Liver (tissue), 9 donors: ENCODE results near the gene TOX2. TPM values are rescaled to one million over a fixed set of nuclear protein-coding genes. Genes with fewer than 3 reads are reported as not detected.

ENCODE experiments used
- DNase-seq: peaks from one replicate; pipeline ENCODE4 v3.0.0-alpha.2; 2017; ENCODE audit warnings: low spot score
- H3K27ac ChIP-seq, 2 donors: one replicate each; pipeline ENCODE4 v1.7.0; 2013; ENCODE audit warnings: inconsistent platforms in 2 of 2, low read length in 2 of 2, control low read depth in 1 of 2, low read depth in 1 of 2, mild to moderate bottlenecking in 1 of 2
- H3K27me3 ChIP-seq, 4 donors: one replicate each; pipeline versions ENCODE4 v1.6.1 to v1.7.0; 2013; ENCODE audit warnings: low read length in 3 of 4, inconsistent platforms in 1 of 4, mild to moderate bottlenecking in 1 of 4, moderate library complexity in 1 of 4; ENCODE audit not compliant: control insufficient read depth in 4 of 4, insufficient read depth in 4 of 4
- H3K36me3 ChIP-seq, 4 donors: one replicate each; pipeline versions ENCODE4 v1.6.1 to v1.7.0; 2013; ENCODE audit warnings: low read length in 3 of 4, mild to moderate bottlenecking in 3 of 4, low read depth in 1 of 4, moderate library complexity in 1 of 4; ENCODE audit not compliant: control insufficient read depth in 4 of 4, insufficient read depth in 3 of 4
- H3K4me1 ChIP-seq, 4 donors: one replicate each; pipeline versions ENCODE4 v1.6.1 to v1.7.0; 2013; ENCODE audit warnings: low read length in 3 of 4, mild to moderate bottlenecking in 3 of 4, moderate library complexity in 1 of 4; ENCODE audit not compliant: control insufficient read depth in 4 of 4, insufficient read depth in 4 of 4
- H3K4me3 ChIP-seq, 3 donors: one replicate each; pipeline versions ENCODE4 v1.6.1 to v1.7.0; 2013; ENCODE audit warnings: low read length in 3 of 3, control low read depth in 1 of 3, low read depth in 1 of 3, mild to moderate bottlenecking in 1 of 3
- H3K9ac ChIP-seq, 2 donors: one replicate each; pipeline ENCODE4 v1.7.0; 2013; ENCODE audit warnings: low read length in 2 of 2, mild to moderate bottlenecking in 2 of 2, moderate library complexity in 2 of 2, control low read depth in 1 of 2, low read depth in 1 of 2
- H3K9me3 ChIP-seq, 4 donors: one replicate each; pipeline versions ENCODE4 v1.6.1 to v1.7.0; 2013; ENCODE audit warnings: low read length in 3 of 4; ENCODE audit not compliant: control insufficient read depth in 4 of 4
- ATF3 ChIP-seq: IDR thresholded peaks from 2 replicates; pipeline ENCODE4 v1.6.1; 2016; ENCODE audit warnings: antibody characterized with exemption
- CTCF ChIP-seq: fragments of 150-350 bp; IDR thresholded peaks from 2 replicates; pipeline ENCODE4 v1.5.1; 2017; ENCODE audit warnings: improper control_type of control experiment, low read depth, low read length; ENCODE audit not compliant: missing input control
- EGR1 ChIP-seq, 2 donors: IDR thresholded peaks; 2 replicates each; pipeline ENCODE4 v1.6.1; 2016 to 2018; ENCODE audit warnings: antibody characterized with exemption in 2 of 2, low read depth in 2 of 2
- FOXA1 ChIP-seq: IDR thresholded peaks from 2 replicates; pipeline ENCODE4 v1.6.1; 2016; ENCODE audit warnings: antibody characterized with exemption
- FOXA2 ChIP-seq: IDR thresholded peaks from 2 replicates; pipeline ENCODE4 v1.6.1; 2016; ENCODE audit warnings: antibody characterized with exemption
- GABPA ChIP-seq, 2 donors: IDR thresholded peaks in 1 of 2; conservative IDR thresholded peaks in 1 of 2; 2 replicates each; pipeline ENCODE4 v1.6.1; 2016; ENCODE audit warnings: antibody characterized with exemption in 2 of 2, mild to moderate bottlenecking in 1 of 2, moderate library complexity in 1 of 2
- HNF4A ChIP-seq, 2 donors: conservative IDR thresholded peaks; 2 replicates each; pipeline ENCODE4 v1.6.1; 2016; ENCODE audit warnings: antibody characterized with exemption in 2 of 2, mild to moderate bottlenecking in 2 of 2
- HNF4G ChIP-seq: IDR thresholded peaks from 2 replicates; pipeline ENCODE4 v1.6.1; 2016; ENCODE audit warnings: antibody characterized with exemption
- JUND ChIP-seq, 2 donors: IDR thresholded peaks; 2 replicates each; pipeline ENCODE4 v1.6.1; 2016; ENCODE audit warnings: antibody characterized with exemption in 2 of 2
- MAX ChIP-seq: IDR thresholded peaks from 2 replicates; pipeline ENCODE4 v1.6.1; 2016; ENCODE audit warnings: antibody characterized with exemption
- NR2F2 ChIP-seq: IDR thresholded peaks from 2 replicates; pipeline ENCODE4 v1.6.1; 2016; ENCODE audit warnings: antibody characterized with exemption
- RAD21 ChIP-seq, 2 donors: IDR thresholded peaks; 2 replicates each; pipeline ENCODE4 v1.6.1; 2016; ENCODE audit warnings: antibody characterized with exemption in 2 of 2, mild to moderate bottlenecking in 2 of 2
- REST ChIP-seq: IDR thresholded peaks from 2 replicates; pipeline ENCODE4 v1.6.1; 2016; ENCODE audit warnings: antibody characterized with exemption, mild to moderate bottlenecking
- RXRA ChIP-seq, 2 donors: IDR thresholded peaks; 2 replicates each; pipeline ENCODE4 v1.6.1; 2017 to 2018; ENCODE audit warnings: antibody characterized with exemption in 2 of 2, mild to moderate bottlenecking in 1 of 2
- SP1 ChIP-seq: IDR thresholded peaks from 2 replicates; pipeline ENCODE4 v1.6.1; 2018; ENCODE audit warnings: antibody characterized with exemption, mild to moderate bottlenecking
- TAF1 ChIP-seq: conservative IDR thresholded peaks from 2 replicates; pipeline ENCODE4 v1.6.1; 2016; ENCODE audit warnings: antibody characterized with exemption, mild to moderate bottlenecking
- YY1 ChIP-seq: IDR thresholded peaks from 2 replicates; pipeline ENCODE4 v1.6.1; 2016; ENCODE audit warnings: antibody characterized with exemption, mild to moderate bottlenecking
- ZBTB33 ChIP-seq: IDR thresholded peaks from 2 replicates; pipeline ENCODE4 v1.6.1; 2016; ENCODE audit warnings: antibody characterized with exemption
- WGBS: extraction: QIAGEN DNeasy Blood & Tissue Kit; methylation state at CpG from one replicate; pipeline ENCODE4 v1.1.7; 2013; 5-methylcytosine and 5-hydroxymethylcytosine counted together
- polyA plus RNA-seq, 2 donors: library from polyadenylated mRNA; stranded (reverse) in 1 of 2; unstranded in 1 of 2; fragments of 200-250 nt in 1 of 2; fragments of >200 nt in 1 of 2; fragmentation: Nextera tagmentation in 1 of 2; extraction: Ambion mirVana in 1 of 2; gene quantifications; one replicate each; pipeline versions ENCODE4 v1.2.1 to v1.2.3, GENCODE V29; 2013 to 2015
- total RNA-seq, 2 donors: library from RNA; depleted of rRNA; stranded (reverse); fragments of >200 nt; gene quantifications; one replicate each; pipeline ENCODE4 v1.2.3, GENCODE V29; 2014
- donor health status: healthy.
- donor health status: healthy.
- donor health status: healthy.
- donor health status: healthy.
- donor health status: healthy.

TOX2 gene
- total and polyA plus RNA-seq, 4 donors, result 0.33 to 2.7 (median 1.4) TPM

- Histone ChIP-seq H3K27ac (no peak overlapping the region), H3K4me3 (no peak overlapping the region), H3K27me3 (no peaks in the 10 kb centered on the region), H3K4me1 (peaks cover 3 to 11% (median 11%) of the 10 kb centered on the region in 4 donors), H3K9me3 (no peaks in the 10 kb centered on the region), H3K9ac (no peak overlapping the region), H3K36me3 (no peaks in the 10 kb centered on the region)
- no peak for DNase-seq
- WGBS, result 93% methylated on average over 3 of the region's 3 CpGs
- TF ChIP-seq EGR1 (IDR thresholded peaks at IDR 0.05; ENCODE audit: low read depth in 2 of 2), result no peak
- no peak for TF ChIP-seq MAX
- TF ChIP-seq HNF4A (conservative IDR thresholded peaks at IDR 0.05), result no peak
- no peak for TF ChIP-seq RAD21 (IDR thresholded peaks at IDR 0.05)
- no peak for TF ChIP-seq FOXA1
- no peak for TF ChIP-seq YY1
- TF ChIP-seq SP1, result no peak
- TF ChIP-seq ATF3, result no peak
- no peak for TF ChIP-seq NR2F2
- TF ChIP-seq ZBTB33, result no peak
- TF ChIP-seq HNF4G, result no peak
- TF ChIP-seq CTCF, result no peak
- no peak for TF ChIP-seq GABPA (IDR thresholded peaks at IDR 0.05 in 1 of 2, conservative IDR thresholded peaks at IDR 0.05 in 1 of 2)
- no peak for TF ChIP-seq TAF1
- no peak for TF ChIP-seq RXRA (IDR thresholded peaks at IDR 0.05)
- no peak for TF ChIP-seq FOXA2
Observed at GRCh38 chr20:43934833-43935232, 20.2 kb downstream of the TOX2 start.

- no peaks in the 10 kb centered on the region for H3K9me3 ChIP-seq
- no peaks in the 10 kb centered on the region for H3K27me3 ChIP-seq
- TF ChIP-seq RXRA (IDR thresholded peaks at IDR 0.05) (no peak), CTCF (no peak), HNF4G (no peak), EGR1 (IDR thresholded peaks at IDR 0.05; ENCODE audit: low read depth in 2 of 2) (no peak), JUND (IDR thresholded peaks at IDR 0.05) (no peak), MAX (no peak), ZBTB33 (no peak), YY1 (no peak), GABPA (IDR thresholded peaks at IDR 0.05 in 1 of 2, conservative IDR thresholded peaks at IDR 0.05 in 1 of 2) (no peak), NR2F2 (no peak), REST (no peak)
- DNase-seq, result no peak
- WGBS, result 82% methylated on average over 4 of the region's 4 CpGs
- H3K36me3 ChIP-seq, result no peaks in the 10 kb centered on the region
- no peak overlapping the region for H3K9ac ChIP-seq
- H3K4me1 ChIP-seq, result peaks cover 3 to 14% (median 11%) of the 10 kb centered on the region in 4 donors
- H3K4me3 ChIP-seq, result no peak overlapping the region
- H3K27ac ChIP-seq, result no peak overlapping the region
Observed at GRCh38 chr20:43936104-43936770, 21.6 kb downstream of the TOX2 start.
